VCaP (cell line): ENCODE data around the gene KLK13.

Experiments
- H3K27ac ChIP-seq: fragments of 450-650 bp; 2 replicates; pipeline ENCODE4 v1.5.1; 2017
- CTCF ChIP-seq: fragments of 450-650 bp; conservative IDR thresholded peaks from 2 replicates; pipeline ENCODE4 v1.5.1; 2017; ENCODE audit warnings: mild to moderate bottlenecking, moderate library complexity

Gene KLK13

DNA sequence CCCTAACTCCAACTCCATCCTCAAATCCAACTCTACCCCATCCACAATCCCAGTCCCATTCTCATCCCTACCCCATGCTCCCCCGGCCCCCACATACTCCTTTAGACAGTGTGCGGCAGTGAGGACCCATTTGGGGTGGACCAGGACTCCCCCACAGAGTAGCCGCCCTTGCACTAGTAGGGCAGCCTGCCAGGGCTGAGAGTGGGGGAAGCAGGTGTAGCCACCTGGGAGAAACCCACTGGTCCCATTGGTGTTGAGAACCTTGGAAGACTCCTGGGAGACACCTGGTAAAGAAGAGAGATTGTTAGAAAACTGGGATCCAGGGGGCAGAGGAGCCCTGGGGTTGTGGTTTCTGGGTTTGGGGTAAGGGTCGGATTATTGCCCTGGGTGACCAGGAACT is 4.6 kb downstream of the KLK13 start:
- TF ChIP-seq CTCF: no peak
- no peak overlapping the region for H3K27ac ChIP-seq

DNA sequence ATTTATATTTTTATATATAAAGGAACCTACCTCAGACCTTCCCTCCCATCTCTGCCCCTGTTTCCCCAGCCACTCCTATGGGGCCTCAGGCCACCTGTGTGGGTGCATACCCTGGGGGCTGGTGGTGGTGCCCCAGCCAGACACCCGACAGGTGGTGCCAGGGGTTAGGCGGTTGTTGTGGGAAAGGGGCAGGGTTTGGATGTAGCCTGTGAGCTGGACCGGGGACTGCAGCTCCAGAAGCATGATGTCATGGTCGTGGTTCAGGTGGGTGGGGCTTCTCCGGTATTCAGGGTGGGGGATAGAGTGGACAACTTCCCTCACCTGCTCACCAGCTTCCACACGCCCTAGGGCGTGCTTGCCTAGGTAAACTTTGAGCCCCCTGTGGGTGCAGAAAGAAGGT is 5.2 kb downstream of the KLK13 start:
- no peak overlapping the region for H3K27ac ChIP-seq
- no peak for TF ChIP-seq CTCF

GRCh38 chr19:51055866-51056265 is 9.0 kb downstream of the KLK13 start:
- no peak for TF ChIP-seq CTCF

DNA sequence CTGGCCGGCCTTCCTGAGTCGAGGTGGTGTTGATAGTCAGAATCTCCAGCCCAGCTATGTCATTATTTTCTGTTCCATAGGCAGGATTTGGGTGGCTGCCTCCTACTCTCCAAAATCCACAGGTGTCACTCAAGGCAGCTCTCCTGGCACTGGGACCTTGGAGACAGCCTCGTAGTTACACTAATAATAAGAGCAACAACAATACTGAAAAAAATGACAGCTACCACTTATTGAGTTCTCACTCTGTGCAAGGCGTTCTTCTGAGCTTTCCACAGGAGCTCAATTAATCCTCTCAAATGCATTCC is 17.9 kb downstream of the KLK13 start:
- no peak for TF ChIP-seq CTCF
- no peak overlapping the region for H3K27ac ChIP-seq

More at GRCh38 chr19:51055866-51056265, 9.0 kb downstream of the KLK13 start:
- no peak overlapping the region for H3K27ac ChIP-seq

DNA sequence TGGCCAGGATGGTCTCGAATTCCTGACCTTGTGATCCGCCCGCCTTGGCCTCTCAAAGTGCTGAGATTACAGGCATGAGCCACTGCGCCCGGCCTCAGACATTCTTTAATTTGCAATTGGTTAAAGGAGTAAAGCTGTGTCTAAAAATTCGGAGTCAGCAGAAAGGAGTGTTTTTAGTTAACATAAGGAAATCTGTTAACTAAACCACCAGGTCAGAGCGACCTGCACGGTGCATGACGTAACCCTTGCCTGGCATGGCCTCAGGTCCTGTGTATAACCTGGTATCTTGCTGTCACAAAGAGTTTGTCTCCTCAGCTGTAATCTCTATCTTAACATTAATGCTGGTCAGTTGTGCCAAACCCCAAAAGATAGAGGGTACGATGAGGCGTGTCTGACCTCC is 20.6 kb downstream of the KLK13 start:
- H3K27ac ChIP-seq: no peak overlapping the region
- no peak for TF ChIP-seq CTCF

DNA sequence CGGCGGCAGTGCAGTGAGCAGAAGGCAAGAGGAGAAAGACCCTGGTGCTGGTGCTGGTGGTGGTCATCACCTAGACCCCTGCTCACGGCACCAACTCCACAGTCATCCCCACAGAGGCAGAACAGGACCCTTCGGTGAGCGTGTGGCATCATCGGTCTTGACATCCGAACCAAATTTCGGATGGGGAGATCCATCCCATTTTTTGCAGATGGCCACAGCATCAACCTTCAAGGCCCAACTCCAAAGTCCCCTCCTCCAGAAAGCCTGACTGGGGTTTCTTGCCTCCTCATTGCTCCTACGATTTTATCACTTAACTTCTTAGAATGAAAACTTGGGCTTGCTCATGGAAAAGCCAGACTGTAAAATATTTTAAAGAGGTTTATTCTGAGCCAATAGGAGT is 21.4 kb downstream of the KLK13 start:
- H3K27ac ChIP-seq: no peak overlapping the region

GRCh38 chr19:51040151-51040550 is 24.7 kb downstream of the KLK13 start:
- no peak for TF ChIP-seq CTCF
- no peak overlapping the region for H3K27ac ChIP-seq

More for the DNA sequence above, 21.4 kb downstream of the KLK13 start:
- no peak for TF ChIP-seq CTCF

GRCh38 chr19:51036519-51036918 is 28.4 kb downstream of the KLK13 start:
- H3K27ac ChIP-seq: no peak overlapping the region
- no peak for TF ChIP-seq CTCF
